WTC11 (cell line): Measurements from ENCODE around the gene PACSIN1.

Experiments used
- CREM ChIP-seq: sonication (generic); formaldehyde crosslinking; IDR thresholded peaks from 2 replicates; pipeline ENCODE4 v1.8.1; 2022; ENCODE audit warnings: mild to moderate bottlenecking, missing genetic modification reagents, moderate library complexity
- NFATC4 ChIP-seq: fragments of 250-450 bp; sonication (Bioruptor Pico); IDR thresholded peaks from 2 replicates; pipeline ENCODE4 v1.9.0; 2021; ENCODE audit warnings: mild to moderate bottlenecking
- TF ChIP-seq, protein P1 (sequence below): fragments of 250-450 bp; sonication (Bioruptor Pico); IDR thresholded peaks from 2 replicates; pipeline ENCODE4 v1.9.0; 2021; ENCODE audit warnings: mild to moderate bottlenecking, borderline replicate concordance
- TF ChIP-seq, protein P2 (sequence below): fragments of 200-600 bp; IDR thresholded peaks from 2 replicates; pipeline ENCODE4 v1.8.0; 2022; ENCODE audit warnings: antibody characterized with exemption
- TF ChIP-seq, protein P3 (sequence below): sonication (generic); formaldehyde crosslinking; IDR thresholded peaks from 2 replicates; pipeline ENCODE4 v1.8.0; 2022; ENCODE audit warnings: mild to moderate bottlenecking, missing genetic modification reagents
- TF ChIP-seq, protein P4 (sequence below): sonication (generic); formaldehyde crosslinking; IDR thresholded peaks from 2 replicates; pipeline ENCODE4 v1.8.1; 2023; ENCODE audit warnings: mild to moderate bottlenecking, missing genetic modification reagents, moderate library complexity

DNA sequence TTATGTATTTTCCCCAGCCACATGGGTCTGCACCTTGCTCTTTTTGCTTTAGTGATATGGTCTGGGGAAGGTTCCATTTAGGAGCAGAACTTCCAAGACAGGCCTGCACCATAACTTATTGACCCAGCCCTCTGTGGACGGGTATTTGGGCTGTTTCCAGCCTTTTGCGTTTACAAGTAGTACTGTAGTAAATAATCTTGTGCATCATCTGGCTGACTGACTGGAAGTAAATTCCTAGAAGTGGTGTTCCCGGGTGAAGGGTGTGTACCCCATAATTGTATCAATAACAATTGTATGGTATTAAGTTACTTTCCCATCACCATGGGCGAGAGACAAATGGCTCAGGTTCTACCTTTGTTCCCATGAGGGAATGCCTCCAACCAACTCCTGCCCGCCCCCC, 58.6 kb downstream of the PACSIN1 start:
- no peak for TF ChIP-seq NFATC4 (CRISPR knock-in tag)
- TF ChIP-seq, protein P1, sequence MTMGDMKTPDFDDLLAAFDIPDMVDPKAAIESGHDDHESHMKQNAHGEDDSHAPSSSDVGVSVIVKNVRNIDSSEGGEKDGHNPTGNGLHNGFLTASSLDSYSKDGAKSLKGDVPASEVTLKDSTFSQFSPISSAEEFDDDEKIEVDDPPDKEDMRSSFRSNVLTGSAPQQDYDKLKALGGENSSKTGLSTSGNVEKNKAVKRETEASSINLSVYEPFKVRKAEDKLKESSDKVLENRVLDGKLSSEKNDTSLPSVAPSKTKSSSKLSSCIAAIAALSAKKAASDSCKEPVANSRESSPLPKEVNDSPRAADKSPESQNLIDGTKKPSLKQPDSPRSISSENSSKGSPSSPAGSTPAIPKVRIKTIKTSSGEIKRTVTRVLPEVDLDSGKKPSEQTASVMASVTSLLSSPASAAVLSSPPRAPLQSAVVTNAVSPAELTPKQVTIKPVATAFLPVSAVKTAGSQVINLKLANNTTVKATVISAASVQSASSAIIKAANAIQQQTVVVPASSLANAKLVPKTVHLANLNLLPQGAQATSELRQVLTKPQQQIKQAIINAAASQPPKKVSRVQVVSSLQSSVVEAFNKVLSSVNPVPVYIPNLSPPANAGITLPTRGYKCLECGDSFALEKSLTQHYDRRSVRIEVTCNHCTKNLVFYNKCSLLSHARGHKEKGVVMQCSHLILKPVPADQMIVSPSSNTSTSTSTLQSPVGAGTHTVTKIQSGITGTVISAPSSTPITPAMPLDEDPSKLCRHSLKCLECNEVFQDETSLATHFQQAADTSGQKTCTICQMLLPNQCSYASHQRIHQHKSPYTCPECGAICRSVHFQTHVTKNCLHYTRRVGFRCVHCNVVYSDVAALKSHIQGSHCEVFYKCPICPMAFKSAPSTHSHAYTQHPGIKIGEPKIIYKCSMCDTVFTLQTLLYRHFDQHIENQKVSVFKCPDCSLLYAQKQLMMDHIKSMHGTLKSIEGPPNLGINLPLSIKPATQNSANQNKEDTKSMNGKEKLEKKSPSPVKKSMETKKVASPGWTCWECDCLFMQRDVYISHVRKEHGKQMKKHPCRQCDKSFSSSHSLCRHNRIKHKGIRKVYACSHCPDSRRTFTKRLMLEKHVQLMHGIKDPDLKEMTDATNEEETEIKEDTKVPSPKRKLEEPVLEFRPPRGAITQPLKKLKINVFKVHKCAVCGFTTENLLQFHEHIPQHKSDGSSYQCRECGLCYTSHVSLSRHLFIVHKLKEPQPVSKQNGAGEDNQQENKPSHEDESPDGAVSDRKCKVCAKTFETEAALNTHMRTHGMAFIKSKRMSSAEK (CRISPR knock-in tag) = no peak
- TF ChIP-seq, protein P2, sequence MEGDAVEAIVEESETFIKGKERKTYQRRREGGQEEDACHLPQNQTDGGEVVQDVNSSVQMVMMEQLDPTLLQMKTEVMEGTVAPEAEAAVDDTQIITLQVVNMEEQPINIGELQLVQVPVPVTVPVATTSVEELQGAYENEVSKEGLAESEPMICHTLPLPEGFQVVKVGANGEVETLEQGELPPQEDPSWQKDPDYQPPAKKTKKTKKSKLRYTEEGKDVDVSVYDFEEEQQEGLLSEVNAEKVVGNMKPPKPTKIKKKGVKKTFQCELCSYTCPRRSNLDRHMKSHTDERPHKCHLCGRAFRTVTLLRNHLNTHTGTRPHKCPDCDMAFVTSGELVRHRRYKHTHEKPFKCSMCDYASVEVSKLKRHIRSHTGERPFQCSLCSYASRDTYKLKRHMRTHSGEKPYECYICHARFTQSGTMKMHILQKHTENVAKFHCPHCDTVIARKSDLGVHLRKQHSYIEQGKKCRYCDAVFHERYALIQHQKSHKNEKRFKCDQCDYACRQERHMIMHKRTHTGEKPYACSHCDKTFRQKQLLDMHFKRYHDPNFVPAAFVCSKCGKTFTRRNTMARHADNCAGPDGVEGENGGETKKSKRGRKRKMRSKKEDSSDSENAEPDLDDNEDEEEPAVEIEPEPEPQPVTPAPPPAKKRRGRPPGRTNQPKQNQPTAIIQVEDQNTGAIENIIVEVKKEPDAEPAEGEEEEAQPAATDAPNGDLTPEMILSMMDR = no peak
- TF ChIP-seq, protein P3, sequence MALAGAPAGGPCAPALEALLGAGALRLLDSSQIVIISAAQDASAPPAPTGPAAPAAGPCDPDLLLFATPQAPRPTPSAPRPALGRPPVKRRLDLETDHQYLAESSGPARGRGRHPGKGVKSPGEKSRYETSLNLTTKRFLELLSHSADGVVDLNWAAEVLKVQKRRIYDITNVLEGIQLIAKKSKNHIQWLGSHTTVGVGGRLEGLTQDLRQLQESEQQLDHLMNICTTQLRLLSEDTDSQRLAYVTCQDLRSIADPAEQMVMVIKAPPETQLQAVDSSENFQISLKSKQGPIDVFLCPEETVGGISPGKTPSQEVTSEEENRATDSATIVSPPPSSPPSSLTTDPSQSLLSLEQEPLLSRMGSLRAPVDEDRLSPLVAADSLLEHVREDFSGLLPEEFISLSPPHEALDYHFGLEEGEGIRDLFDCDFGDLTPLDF (CRISPR knock-in tag) = no peak
- no peak for TF ChIP-seq CREM (CRISPR knock-in tag)
- TF ChIP-seq, protein P4, sequence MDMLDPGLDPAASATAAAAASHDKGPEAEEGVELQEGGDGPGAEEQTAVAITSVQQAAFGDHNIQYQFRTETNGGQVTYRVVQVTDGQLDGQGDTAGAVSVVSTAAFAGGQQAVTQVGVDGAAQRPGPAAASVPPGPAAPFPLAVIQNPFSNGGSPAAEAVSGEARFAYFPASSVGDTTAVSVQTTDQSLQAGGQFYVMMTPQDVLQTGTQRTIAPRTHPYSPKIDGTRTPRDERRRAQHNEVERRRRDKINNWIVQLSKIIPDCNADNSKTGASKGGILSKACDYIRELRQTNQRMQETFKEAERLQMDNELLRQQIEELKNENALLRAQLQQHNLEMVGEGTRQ (CRISPR knock-in tag) = no peak
